CD4-positive, alpha-beta T cell treated with Interleukin-1 beta for 1 hour (primary cell): Measurements from ENCODE around the gene ASIC5.
"Not testable (repeated sequence)": the region's sequence is repeated elsewhere in the genome, so short reads cannot be mapped to it uniquely, and the experiment has no call there.

Experiments
- DNase-seq, 2 donors: peaks; one replicate each; pipeline ENCODE4 v3.0.0-alpha.2; 2020 to 2022

Gene ASIC5

DNA sequence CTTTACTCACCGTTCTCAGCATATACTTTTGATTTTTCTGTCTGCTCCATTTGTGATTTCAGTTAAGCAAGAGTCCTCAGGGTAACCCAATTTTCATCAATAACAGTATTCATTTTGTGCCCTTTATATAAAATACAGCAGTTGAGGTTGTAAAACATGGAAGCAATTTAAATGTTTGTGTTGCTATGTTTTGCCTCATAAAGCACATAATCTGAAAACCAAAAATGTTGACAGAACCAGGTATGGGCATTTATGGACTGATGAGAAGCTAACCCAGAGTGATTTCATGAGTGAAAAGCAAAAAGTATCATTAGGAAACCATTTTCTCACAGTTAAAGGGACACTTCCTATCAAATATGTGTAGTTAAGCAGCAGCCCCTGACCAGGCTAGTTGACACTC, at the start of gene ASIC5:
Gene ASIC5 (minus strand): TSS at position 101 of the 400 bp plus-strand sequence. CDS start 51 bp downstream, at position 50.
- no peak for DNase-seq

DNA sequence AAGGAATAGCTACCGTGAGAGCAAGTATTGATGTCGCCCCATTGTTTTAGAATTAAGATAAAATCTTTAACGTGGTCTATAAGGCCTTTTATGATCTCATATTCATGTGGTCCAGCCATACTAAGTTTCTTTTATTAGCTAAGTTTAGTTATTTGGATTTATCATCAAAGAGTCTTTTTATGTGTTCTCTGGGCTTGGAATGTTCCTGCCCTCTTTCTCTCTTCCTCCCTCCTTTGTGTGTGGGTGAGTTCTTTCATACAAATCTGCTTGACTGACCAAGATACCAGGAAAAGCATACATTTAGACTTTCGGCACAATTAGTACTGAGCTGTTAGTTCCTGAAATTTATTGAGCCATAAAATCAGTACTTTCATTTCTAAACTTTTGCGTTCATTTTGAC, 48.7 kb upstream of the ASIC5 start:
- no peak for DNase-seq

- no peak for DNase-seq
Measured at GRCh38 chr4:155911905-155912304, 45.8 kb upstream of the ASIC5 start.

DNA sequence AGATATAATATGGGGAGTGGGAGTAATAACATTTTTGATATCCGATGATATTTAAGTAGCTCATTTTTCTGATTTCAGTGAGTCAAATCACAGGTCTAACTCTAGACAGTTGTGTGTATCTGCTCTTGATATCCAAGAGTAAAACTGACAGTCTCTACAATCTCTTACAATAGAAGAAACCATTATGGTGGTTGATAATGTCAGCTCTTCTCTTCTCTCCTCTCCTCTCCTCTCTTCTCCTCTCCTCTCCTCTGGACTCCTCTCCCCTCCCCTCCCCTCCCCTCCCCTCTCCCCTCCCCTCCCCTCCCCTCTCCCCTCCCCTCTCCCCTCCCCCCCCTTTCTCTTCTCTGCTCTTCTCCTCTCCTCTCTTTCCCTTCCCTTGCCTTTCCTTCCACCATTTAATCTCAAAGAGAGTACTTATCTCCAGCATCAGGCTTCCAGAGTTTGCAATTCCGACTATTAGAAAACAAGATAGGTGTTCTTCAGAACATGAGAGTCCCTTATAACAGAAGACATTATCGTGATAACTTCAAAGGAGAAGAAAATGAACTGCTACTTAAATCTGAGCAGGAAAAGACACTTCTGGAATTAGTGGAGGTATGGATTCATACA, 43.6 kb upstream of the ASIC5 start:
- DNase-seq = no peak

DNA sequence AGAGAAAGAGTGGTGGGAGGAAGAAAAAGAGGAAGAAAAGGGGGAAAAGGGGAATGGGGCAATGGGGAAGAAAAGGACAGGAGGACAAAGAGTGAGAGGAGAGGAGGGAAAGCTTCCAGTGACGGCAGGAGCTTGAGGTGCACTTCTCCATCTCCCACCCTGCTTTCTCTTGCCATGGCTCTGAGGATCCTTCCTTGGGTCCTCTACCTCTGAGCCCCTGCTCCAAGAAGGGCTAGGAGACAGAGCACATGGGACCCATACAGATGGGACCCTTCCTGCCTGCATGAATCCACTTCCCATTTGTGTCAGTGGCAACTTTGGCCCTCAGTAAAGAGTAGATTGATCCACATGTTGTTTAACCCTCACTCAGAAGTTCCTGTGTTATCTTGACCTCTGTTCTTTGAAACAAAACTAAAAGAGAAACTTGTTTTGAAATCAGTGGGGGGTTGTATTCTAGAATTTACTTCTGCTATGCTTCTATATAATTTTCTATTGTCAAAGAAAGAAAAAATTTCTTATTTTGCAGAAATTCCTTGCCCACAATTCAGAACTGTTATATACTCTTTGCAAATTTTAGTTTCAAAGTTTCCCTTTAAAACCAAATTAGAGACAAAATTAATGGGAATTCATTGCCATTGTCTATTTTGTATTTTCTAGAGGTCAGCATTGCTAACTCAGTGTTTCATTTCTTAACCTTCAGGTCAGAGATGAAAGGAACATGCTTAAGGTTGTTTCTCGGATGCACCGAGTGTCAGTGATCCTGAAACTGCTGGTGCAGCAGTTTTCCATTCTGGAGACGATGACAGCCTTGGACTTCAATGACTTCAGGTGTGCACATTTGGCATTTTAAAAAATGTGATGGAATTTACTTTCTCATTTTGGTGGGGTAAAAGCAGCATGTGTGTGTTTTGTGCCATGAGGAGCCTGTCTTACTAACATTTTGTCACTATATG, 42.4 kb upstream of the ASIC5 start:
- no peak for DNase-seq

DNA sequence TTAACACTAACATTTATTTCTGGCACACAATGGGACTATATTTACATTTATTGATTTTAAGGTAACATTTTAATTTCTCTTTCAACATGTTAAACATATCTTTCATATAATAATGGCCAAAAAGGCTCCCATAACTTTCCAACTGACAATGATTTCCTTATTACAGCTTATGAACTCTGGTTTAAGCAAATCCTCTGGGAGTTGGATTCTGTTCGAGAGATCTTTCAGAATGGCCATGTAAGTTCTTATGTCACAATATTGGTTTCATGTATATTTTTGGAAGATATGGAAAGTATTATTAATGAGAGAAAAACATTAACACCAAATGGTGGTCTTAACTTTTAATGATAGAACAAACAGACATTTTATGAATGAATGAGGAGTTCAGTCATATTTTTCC, 41.5 kb upstream of the ASIC5 start:
- DNase-seq = no peak

GRCh38 chr4:155906554-155907247, 40.6 kb upstream of the ASIC5 start:
- DNase-seq = no peak

DNA sequence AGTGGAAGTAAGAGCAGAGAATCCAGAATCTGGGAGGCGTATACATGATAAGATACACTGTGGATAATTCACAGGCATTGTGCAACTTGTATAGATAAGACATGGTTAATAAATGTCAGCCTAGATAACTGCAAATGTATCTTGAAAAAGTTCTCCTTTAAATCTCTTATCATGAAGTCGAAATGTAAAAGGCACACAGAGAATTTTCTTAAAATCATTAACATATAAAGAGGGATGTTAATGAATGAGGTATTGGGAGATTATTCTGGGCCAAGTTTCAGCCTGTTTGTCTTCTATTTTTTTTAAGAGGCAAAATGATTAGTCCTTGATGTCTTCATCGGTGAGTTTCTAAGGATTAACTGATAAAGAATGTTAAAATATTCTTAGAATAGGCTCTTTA, 38.3 kb upstream of the ASIC5 start:
- DNase-seq = no peak

DNA sequence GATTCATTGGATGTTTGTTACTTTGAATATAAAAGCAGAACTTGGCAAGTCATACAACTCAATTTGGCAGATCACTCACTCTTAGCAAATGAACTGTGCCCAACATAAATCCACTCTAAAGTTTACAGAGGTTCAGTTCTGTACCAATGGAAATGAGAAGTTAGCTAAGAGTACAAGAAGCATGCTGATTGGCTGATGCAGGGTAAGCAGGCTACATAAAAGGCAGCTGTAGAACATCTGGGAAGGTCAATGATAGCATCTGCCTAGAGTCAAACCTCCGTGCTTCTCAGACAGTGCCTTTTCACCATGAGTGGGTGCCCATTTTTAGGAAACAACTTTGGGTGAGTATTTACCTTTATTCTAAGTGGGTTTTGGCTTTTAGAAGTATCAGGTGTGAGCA, 37.4 kb upstream of the ASIC5 start, which contains the start of gene TDO2:
Gene TDO2 (plus strand): TSS at position 244 of the 400 bp plus-strand sequence. CDS start 63 bp downstream, at position 307.
- DNase-seq = no peak

- no peak for DNase-seq
Measured at GRCh38 chr4:155901013-155901412, 34.9 kb upstream of the ASIC5 start.

GRCh38 chr4:155900381-155900780, 34.3 kb upstream of the ASIC5 start:
- no peak for DNase-seq

- DNase-seq = no peak
Measured at GRCh38 chr4:155899891-155900290, 33.8 kb upstream of the ASIC5 start.

DNA sequence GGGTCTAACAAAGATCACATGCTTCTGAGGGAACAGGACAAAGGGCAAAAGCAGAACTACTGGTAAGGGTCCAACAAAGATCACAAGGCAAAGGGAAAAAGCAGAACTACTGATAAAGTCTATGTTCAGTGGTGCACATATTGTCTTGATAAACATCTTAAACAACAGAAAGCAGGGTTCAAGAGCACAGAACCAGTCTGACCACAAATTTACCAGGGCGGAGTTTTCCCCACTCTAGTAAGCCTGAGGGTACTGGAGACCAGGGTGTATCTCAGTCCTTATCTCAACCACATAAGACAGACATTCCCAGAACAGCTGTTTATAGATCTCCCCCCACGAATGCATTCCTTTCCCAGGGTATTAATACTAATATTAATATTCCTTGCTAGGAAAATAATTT, 32.3 kb upstream of the ASIC5 start:
- not testable (repeated sequence) for DNase-seq

DNA sequence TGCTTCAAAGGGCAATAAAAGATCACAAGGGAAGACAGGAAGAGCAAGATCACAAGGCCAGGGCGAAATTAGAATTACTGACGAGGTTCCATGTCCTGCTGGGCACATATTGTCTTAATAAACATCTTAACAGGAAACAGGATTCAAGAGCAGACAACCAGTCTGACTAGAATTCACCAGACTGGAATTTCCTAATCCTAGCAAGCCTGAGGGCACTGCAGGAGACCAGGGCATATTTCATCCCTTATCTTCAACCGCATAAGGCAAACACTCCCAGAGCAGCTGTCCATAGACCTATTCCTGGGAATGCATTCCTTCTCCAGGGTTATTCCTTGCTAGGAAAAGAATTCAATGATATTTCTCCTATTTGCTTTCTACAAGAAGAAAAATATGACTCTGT, 25.0 kb upstream of the ASIC5 start:
- no peak for DNase-seq

GRCh38 chr4:155889946-155890345, 23.9 kb upstream of the ASIC5 start:
- DNase-seq = no peak

DNA sequence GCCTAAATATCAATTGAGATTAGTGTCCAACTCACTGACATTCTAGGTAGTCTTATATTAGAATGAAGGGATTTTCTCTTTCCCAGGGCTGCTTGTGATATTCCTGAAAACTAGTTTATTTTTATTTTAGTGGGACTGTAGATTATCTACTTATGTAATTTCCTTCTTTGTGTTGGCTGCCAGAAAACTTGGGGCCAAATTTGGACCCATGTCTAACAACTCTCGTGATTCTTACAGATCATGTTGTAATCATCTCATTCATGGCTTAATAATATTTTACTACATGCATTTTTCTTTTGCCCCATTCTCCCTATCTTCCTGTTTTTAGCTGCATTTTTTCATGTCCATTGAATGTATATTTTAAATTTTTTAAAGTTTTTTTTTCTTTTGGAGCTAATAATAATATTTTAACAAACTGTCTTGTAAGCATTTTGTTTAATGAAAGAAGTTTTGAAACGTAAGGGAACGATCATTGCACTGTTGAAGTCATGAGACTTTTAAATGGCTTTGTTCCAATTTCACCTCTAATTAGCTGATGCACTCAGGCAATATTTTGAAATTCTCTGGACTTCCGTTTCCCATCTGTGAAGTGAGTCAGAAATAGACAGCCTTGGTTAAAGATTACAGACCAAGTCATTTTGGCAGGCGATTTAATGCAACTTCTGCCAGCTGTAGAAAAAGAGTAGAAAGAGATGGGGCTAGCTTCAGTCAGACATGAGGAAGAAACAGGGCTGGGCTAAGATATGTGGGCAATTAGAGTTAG, 23.1 kb upstream of the ASIC5 start:
- DNase-seq = no peak

GRCh38 chr4:155887847-155888570, 21.9 kb upstream of the ASIC5 start:
- no peak for DNase-seq

GRCh38 chr4:155887045-155887444, 21.0 kb upstream of the ASIC5 start:
- no peak for DNase-seq

- DNase-seq = no peak
Measured at GRCh38 chr4:155885666-155886065, 19.6 kb upstream of the ASIC5 start.

- no peak for DNase-seq
Measured at GRCh38 chr4:155883895-155884294, 17.8 kb upstream of the ASIC5 start.

DNA sequence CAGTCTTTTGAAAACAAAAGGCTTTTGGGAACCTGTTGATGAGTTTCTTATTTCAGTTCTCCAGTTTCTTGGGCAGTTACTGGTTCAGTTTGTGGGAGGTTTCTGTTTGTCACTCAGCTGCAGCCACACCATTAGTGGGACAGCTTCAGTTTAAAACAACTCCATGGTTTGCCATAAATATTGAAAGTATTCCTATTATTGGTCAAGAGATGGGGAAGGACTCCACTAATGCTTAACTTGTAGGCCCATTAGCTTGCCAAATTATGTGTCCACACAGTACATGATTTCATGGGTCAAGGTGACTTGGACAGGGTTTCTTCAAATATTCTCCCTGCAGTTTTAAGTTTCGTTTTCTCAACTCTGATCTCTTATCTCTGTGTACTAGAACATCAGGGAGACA, 15.5 kb upstream of the ASIC5 start:
- no peak for DNase-seq

GRCh38 chr4:155879767-155880166, 13.7 kb upstream of the ASIC5 start:
- DNase-seq = no peak
